Activated CD4-positive, alpha-beta memory T cell treated with anti-CD3 and anti-CD28 coated beads, Interleukin-2, amount 10 ng/mL, durations not matched to agents 7 days and 5 days (primary cell): ENCODE measurements around the gene NR1I2. TPM values are rescaled to one million over a fixed set of nuclear protein-coding genes. Genes with fewer than 3 reads are reported as not detected.

Source experiments
- CTCF ChIA-PET: fragments of 350-600 bp; sonication (Branson Sonifier 250); formaldehyde crosslinking; loops from one replicate; lab custom pipeline; 2021; ENCODE audit warnings: antibody characterized with exemption, inconsistent platforms; lab: Charles Lee
- POLR2A ChIA-PET: fragments of 350-600 bp; sonication (Branson Sonifier 250); formaldehyde crosslinking; loops from one replicate; lab custom pipeline; 2021; ENCODE audit warnings: antibody characterized with exemption; lab: Charles Lee
- DNase-seq: peaks from one replicate; pipeline ENCODE4 v3.0.0-alpha.2; 2020
- H3K27ac Mint-ChIP-seq: one replicate; pipeline ENCODE4 v1.8.0; 2021; ENCODE audit warnings: mild to moderate bottlenecking, mixed read lengths
- H3K27me3 Mint-ChIP-seq: one replicate; pipeline ENCODE4 v1.8.0; 2021; ENCODE audit warnings: mixed read lengths
- H3K36me3 Mint-ChIP-seq: one replicate; pipeline ENCODE4 v1.8.0; 2021; ENCODE audit warnings: low read depth, mixed read lengths
- H3K4me1 Mint-ChIP-seq: one replicate; pipeline ENCODE4 v1.8.0; 2021; ENCODE audit warnings: mixed read lengths
- H3K4me3 Mint-ChIP-seq: one replicate; pipeline ENCODE4 v1.8.0; 2021; ENCODE audit warnings: mild to moderate bottlenecking, mixed read lengths
- H3K9me3 Mint-ChIP-seq: one replicate; pipeline ENCODE4 v1.8.0; 2021; ENCODE audit warnings: mixed read lengths
- total RNA-seq, 2 experiments: library from RNA; stranded (reverse); gene quantifications; one replicate each; pipeline ENCODE4 v1.2.3, GENCODE V29; 2021

Gene NR1I2
- total RNA-seq, 2 experiments from 2014 or later: 0.13 to 0.20 TPM

DNA sequence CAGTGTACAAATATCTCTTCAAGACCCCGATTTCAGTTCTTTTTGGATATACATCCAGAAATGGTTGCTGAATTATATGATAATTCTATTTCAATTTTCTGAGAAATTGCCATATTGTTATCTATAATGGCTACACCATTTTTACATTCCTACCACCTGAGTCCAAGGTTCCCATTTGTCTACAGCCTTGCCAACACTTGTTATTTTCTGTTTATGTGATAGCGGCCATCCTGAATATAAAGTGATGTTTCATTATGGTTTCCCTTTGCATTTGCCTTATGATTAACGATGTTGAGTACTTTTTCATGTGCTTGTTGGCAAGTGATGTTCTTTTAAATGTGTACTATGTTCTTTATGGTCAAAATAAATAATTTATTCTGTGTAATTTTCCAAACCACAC lies 8.5 kb downstream of the NR1I2 start:
- ChIA-PET CTCF (no interaction called here), POLR2A (no interaction called here)
- Mint-ChIP-seq H3K4me3 (no peak overlapping the region), H3K36me3 (no peaks in the 10 kb centered on the region), H3K27ac (no peak overlapping the region), H3K4me1 (no peaks in the 10 kb centered on the region), H3K27me3 (peaks cover 2% of the 10 kb centered on the region), H3K9me3 (peaks cover 2% of the 10 kb centered on the region)
- no peak for DNase-seq

DNA sequence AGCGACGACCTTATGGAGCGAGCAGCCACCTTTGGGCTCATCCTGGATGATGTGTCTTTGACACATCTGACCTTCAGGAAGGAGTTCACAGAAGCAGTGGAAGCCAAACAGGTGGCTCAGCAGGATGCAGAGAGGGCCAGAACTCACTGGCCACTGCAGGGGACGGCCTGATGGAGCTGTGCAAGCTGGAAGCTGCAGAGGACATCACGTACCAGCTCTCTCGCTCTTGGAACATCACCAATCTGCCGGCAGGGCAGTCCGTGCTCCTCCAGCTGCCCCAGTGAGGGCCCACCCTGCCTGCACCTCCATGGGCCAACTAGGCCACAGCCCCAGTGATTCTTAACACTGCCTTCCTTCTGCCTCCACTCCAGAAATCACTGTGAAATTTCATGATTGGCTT lies 10.4 kb downstream of the NR1I2 start:
- H3K27me3 Mint-ChIP-seq: peaks cover 7% of the 10 kb centered on the region
- H3K4me1 Mint-ChIP-seq: no peaks in the 10 kb centered on the region
- H3K27ac Mint-ChIP-seq: no peak overlapping the region
- peaks cover 2% of the 10 kb centered on the region for H3K9me3 Mint-ChIP-seq
- no peak for DNase-seq
- CTCF ChIA-PET: no interaction called here
- POLR2A ChIA-PET: no interaction called here
- H3K4me3 Mint-ChIP-seq: no peak overlapping the region
- no peaks in the 10 kb centered on the region for H3K36me3 Mint-ChIP-seq

DNA sequence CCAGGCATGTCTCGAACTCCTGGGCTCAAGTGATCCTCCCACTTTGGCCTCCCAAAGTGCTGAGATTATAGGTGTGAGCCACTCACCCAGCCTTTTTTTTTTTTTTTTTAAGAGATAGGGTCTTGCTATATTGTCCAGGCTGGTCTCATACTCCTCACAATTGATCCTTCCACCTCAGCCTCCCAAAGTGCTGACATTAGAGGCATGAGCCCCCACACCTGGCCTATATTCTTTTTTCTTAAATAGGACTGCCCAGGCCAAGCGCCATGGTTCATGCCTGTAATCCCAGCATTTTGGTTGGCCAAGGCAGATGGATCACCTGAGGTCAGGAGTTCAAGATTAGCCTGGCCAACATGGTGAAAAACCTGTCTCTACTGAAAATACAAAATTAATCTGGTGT lies 12.5 kb downstream of the NR1I2 start:
- Mint-ChIP-seq H3K9me3 (peaks cover 2% of the 10 kb centered on the region), H3K36me3 (no peaks in the 10 kb centered on the region), H3K4me3 (no peak overlapping the region), H3K27me3 (peaks cover 14% of the 10 kb centered on the region), H3K4me1 (no peaks in the 10 kb centered on the region), H3K27ac (no peak overlapping the region)
- POLR2A ChIA-PET: no interaction called here
- DNase-seq: no peak
- CTCF ChIA-PET: no interaction called here

DNA sequence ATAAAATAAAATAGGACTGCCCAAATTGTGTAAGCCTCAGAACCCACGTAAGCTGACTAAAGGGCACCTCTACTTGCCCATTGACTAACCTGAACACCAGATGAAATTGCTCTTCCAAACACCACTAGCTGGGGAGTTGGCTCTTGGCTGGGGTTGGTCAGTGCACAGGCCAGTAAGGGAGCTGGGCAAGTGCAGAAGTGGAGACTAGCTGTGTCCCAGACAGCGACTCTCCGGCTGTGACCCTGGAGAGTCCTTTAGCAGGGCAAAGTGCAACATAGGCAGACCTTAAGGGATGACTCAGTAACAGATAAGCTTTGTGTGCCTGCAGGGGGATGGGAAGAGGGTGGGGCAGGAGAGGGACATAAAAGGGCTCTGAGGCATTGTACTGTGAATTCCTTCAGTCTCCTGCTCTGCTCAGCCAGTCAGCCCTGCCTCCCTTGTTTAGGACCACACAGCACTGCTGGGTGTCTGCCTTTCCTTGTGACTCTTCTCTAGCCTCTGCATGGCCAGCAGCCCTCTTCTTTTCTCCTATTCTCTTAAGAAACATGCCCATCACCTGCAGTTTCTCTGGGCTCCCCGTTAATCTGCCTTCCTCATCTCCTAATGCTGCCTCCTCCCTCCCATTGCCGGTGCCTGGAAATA lies 13.2 kb downstream of the NR1I2 start:
- ChIA-PET POLR2A (no interaction called here), CTCF (no interaction called here)
- no peaks in the 10 kb centered on the region for H3K36me3 Mint-ChIP-seq
- peaks cover 14% of the 10 kb centered on the region for H3K27me3 Mint-ChIP-seq
- no peaks in the 10 kb centered on the region for H3K9me3 Mint-ChIP-seq
- H3K4me1 Mint-ChIP-seq: no peaks in the 10 kb centered on the region
- DNase-seq: no peak
- H3K4me3 Mint-ChIP-seq: no peak overlapping the region
- no peak overlapping the region for H3K27ac Mint-ChIP-seq

DNA sequence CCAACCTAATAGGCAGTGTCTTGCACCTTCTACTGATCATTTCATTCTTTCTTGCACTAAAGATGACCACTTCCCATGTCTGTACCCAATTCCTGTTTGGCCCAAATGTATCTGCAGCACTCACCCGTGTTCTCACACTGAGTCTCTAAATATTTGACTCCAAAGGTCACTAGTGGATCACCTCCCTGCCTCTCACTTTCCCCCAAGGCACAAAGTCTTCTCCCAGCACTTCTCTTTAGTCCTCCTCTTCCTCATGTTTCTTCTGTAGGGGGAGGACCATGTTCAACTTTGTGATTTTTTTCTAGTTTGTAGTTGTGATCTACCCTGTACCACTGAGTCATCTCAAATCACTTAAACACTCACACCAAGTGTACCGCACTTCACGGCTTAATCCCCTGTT lies 13.9 kb downstream of the NR1I2 start:
- H3K27me3 Mint-ChIP-seq: peaks cover 14% of the 10 kb centered on the region
- no peak for DNase-seq
- no peak overlapping the region for H3K4me3 Mint-ChIP-seq
- no peaks in the 10 kb centered on the region for H3K36me3 Mint-ChIP-seq
- H3K9me3 Mint-ChIP-seq: no peaks in the 10 kb centered on the region
- H3K4me1 Mint-ChIP-seq: no peaks in the 10 kb centered on the region
- ChIA-PET CTCF (no interaction called here), POLR2A (no interaction called here)
- H3K27ac Mint-ChIP-seq: no peak overlapping the region

DNA sequence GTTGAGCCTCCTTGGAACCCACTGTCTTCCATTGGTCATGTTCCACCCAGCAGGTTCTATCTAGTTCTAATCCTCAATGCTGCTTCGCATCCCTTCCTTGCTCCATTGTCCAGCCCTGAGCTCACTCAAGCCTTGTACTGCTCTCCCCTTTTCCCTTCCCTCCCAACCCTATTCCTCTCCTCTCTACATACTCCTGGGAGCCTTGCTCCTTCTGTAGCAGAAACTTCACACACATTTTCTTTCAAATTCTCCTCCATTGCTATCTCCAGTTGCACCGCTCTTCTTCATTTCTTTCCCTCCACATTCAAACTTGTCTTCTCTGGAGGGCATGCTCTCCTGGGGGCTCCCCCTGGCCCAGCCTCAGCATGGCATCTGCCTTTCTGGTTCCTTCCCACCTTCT lies 14.5 kb downstream of the NR1I2 start:
- POLR2A ChIA-PET: no interaction called here
- no peak for DNase-seq
- CTCF ChIA-PET: no interaction called here
- H3K4me1 Mint-ChIP-seq: no peaks in the 10 kb centered on the region
- H3K27me3 Mint-ChIP-seq: peaks cover 14% of the 10 kb centered on the region
- no peaks in the 10 kb centered on the region for H3K9me3 Mint-ChIP-seq
- H3K36me3 Mint-ChIP-seq: no peaks in the 10 kb centered on the region
- H3K27ac Mint-ChIP-seq: no peak overlapping the region
- H3K4me3 Mint-ChIP-seq: no peak overlapping the region

DNA sequence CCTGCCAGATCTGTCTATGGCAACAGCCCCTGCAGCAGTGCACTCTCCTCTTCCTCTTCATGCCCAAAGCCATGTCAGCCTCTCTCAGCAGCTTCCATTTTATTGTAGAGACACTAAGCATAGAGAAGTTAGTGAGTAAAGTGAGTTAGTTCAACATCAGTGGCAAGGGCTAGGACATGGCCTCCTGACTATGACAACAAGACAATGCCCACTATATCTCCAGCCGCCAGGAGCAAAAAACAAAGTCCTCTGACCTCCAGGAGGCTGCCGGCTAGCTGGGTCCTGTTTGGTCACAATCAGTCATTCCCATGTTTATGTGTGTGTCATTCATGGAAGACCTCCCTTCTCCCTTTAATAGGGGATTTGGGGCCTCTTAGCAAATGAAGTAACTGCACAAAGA lies 14.9 kb downstream of the NR1I2 start:
- ChIA-PET CTCF (interaction anchor here (0.6 kb wide), 1 partner anchor 276 kb away, joined by 3 read pairs; no protein-coding TSS in a partner anchor), POLR2A (no interaction called here)
- peaks cover 14% of the 10 kb centered on the region for H3K27me3 Mint-ChIP-seq
- no peak overlapping the region for H3K4me3 Mint-ChIP-seq
- no peaks in the 10 kb centered on the region for H3K9me3 Mint-ChIP-seq
- no peak for DNase-seq
- H3K36me3 Mint-ChIP-seq: no peaks in the 10 kb centered on the region
- no peak overlapping the region for H3K27ac Mint-ChIP-seq
- H3K4me1 Mint-ChIP-seq: no peaks in the 10 kb centered on the region

DNA sequence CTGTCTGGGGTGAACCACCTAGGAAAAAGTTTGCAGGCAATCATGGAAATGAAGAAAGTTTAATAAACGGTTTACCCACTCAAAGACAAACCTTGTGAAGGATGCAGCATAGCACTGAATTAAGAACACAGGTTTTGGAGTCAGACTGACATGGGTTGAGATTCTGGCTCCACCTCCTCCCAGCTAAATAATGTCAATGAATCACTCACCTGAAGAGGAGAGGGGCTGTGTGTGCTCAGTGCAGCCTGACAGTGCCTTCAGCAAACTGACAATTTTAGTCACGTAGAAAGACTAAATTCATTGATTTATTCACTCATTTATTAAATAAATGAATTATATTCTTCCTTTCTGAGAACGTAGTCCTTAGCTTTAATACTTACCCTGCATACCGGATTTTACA lies 18.9 kb downstream of the NR1I2 start:
- no peaks in the 10 kb centered on the region for H3K9me3 Mint-ChIP-seq
- no peak overlapping the region for H3K27ac Mint-ChIP-seq
- no peaks in the 10 kb centered on the region for H3K4me1 Mint-ChIP-seq
- CTCF ChIA-PET: no interaction called here
- H3K27me3 Mint-ChIP-seq: peaks cover 14% of the 10 kb centered on the region
- H3K36me3 Mint-ChIP-seq: no peaks in the 10 kb centered on the region
- no peak overlapping the region for H3K4me3 Mint-ChIP-seq
- POLR2A ChIA-PET: interaction anchor here (0.8 kb wide), 1 partner anchor 19 kb away, joined by 3 read pairs; the partner anchor contains the start of gene NR1I2
- no peak for DNase-seq

DNA sequence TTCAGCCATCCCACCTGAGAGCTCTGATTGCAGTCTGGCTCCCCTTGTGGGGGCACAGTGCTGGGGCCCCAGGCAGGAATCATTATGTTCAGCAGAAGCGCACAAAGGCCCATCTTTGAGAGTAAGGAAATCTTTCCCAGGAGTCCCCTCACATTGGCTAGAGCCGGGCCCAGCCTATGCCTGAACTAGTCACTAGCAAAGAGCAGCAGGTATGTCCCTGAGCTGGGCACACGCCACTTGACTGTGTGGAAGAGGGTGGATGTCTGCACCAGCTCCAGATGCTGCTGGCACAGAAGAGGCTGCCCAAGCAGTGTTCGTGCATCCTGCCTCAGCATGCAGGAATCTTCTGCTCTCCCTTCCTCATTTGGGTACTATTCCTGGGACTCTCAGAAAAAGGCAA lies 26.3 kb downstream of the NR1I2 start:
- Mint-ChIP-seq H3K4me1 (peaks cover 10% of the 10 kb centered on the region), H3K36me3 (no peaks in the 10 kb centered on the region), H3K4me3 (no peak overlapping the region), H3K27me3 (peaks cover 4% of the 10 kb centered on the region), H3K27ac (no peak overlapping the region), H3K9me3 (no peaks in the 10 kb centered on the region)
- CTCF ChIA-PET: interaction anchor here (0.7 kb wide), 1 partner anchor 23 kb away, joined by 3 read pairs; no protein-coding TSS in a partner anchor
- POLR2A ChIA-PET: no interaction called here
- DNase-seq: no peak

DNA sequence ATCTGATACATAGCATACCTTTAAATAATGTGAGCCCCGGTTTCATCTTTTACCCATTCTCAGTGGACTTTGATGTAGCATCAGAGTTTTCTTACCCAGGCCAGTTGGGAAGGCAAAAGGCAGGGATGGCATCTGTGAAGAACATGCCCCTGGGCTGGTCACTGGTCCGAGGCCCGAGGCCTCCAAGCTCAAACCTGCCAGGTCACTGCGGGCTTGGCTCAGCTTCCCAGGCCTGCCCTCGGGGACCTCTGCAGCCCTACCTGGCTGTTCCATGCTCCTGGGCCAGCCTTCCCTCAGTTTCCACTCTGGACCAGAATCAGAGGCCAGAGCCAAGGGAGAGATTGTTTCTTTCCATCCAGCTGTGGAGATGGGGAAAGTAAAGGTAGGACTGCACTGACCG lies 26.9 kb downstream of the NR1I2 start:
- Mint-ChIP-seq H3K27ac (no peak overlapping the region), H3K36me3 (no peaks in the 10 kb centered on the region), H3K27me3 (peaks cover 4% of the 10 kb centered on the region), H3K4me1 (peaks cover 10% of the 10 kb centered on the region), H3K9me3 (no peaks in the 10 kb centered on the region), H3K4me3 (no peak overlapping the region)
- DNase-seq: no peak
- CTCF ChIA-PET: no interaction called here
- POLR2A ChIA-PET: interaction anchor here (2.7 kb wide), 1 partner anchor 286 kb away, joined by 12 read pairs; no protein-coding TSS in a partner anchor

DNA sequence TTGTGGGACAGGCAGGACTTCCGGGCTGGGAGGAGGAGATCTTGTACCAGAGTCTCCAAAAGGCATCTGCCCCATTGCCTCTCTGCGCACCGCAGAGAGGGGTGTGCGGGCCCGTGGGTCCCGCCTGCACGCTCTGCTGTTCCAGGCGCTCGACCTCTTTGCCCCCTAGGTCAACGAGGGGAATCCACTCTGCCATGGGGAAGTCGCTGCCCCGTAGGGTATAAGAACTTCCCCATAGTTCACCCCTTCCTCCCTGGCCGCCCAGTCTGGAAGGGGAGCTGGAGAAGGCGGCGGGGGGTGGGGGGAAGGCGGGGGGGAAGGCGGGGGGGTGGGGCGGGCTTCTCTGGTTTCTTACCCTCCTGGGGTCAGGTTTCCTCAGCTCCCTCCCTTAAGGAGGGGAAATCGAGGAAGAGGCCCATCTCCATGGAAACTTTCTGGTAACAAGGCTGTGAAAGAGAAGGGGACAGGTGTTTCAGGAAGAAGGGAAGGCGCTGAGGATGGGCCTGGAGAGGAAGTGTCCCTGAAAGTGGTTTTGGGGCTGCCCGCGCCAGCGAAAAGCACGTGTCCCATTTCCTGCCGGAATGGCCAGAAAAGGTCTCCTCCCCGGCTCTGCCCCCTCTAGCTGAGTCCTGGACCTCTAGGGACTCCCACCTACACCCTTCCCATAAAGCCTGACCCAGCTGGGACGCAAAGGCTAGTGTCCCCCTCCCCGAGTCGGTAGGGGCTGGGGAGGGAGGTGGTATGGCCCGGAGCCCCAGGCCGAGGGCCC lies 27.5 kb downstream of the NR1I2 start:
- ChIA-PET POLR2A (interaction anchor here (2.7 kb wide), 1 partner anchor 286 kb away, joined by 12 read pairs; no protein-coding TSS in a partner anchor), CTCF (interaction anchor here (1.2 to 1.4 kb wide), 2 partner anchors 286 to 608 kb away, joined by 3 to 6 read pairs; no protein-coding TSS in a partner anchor)
- DNase-seq: peak; percentile 20
- Mint-ChIP-seq H3K27ac (no peak overlapping the region), H3K27me3 (peaks cover 4% of the 10 kb centered on the region), H3K4me3 (peak overlapping the region; percentile 71), H3K9me3 (no peaks in the 10 kb centered on the region), H3K4me1 (peaks cover 10% of the 10 kb centered on the region), H3K36me3 (no peaks in the 10 kb centered on the region)

DNA sequence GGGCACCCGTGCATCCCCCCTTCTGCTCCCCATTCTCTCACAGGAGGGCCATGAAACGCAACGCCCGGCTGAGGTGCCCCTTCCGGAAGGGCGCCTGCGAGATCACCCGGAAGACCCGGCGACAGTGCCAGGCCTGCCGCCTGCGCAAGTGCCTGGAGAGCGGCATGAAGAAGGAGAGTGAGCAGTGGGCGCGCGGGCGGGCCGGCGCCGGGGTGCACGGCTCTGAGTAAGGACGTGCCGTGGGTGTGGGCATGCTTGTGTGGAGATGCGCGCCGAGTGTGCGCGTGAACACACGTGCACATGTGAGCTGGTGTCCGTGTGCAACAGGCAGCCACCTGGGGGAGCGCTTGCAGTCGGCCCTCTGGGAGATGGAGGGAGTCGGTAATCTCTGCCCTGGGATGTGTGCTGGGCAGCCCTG lies 28.1 kb downstream of the NR1I2 start:
- no peak overlapping the region for H3K27ac Mint-ChIP-seq
- CTCF ChIA-PET: interaction anchor here (1.2 to 1.4 kb wide), 2 partner anchors 286 to 608 kb away, joined by 3 to 6 read pairs; no protein-coding TSS in a partner anchor

DNA sequence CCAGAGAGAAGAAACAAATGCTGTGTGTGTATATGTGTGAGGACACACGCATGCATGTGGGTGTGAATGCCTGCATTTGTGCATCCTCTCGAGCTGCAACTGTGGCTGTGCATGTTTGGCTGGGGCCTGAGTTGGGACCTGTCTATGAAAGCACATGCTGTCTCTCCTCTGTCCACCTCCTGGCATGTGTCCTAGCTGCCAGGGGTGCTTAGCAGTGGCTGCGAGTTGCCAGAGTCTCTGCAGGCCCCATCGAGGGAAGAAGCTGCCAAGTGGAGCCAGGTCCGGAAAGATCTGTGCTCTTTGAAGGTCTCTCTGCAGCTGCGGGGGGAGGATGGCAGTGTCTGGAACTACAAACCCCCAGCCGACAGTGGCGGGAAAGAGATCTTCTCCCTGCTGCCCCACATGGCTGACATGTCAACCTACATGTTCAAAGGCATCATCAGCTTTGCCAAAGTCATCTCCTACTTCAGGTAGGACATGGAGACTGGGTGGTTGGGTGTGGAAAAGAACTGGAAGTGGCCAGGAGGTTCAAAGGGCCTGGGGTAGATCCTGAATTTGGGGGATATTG lies 30.7 kb downstream of the NR1I2 start:
- no peak for DNase-seq
- ChIA-PET POLR2A (no interaction called here), CTCF (no interaction called here)
- H3K27me3 Mint-ChIP-seq: peaks cover 1% of the 10 kb centered on the region
- peaks cover 10% of the 10 kb centered on the region for H3K4me1 Mint-ChIP-seq
- H3K27ac Mint-ChIP-seq: no peak overlapping the region
- H3K36me3 Mint-ChIP-seq: no peaks in the 10 kb centered on the region
- no peak overlapping the region for H3K4me3 Mint-ChIP-seq
- H3K9me3 Mint-ChIP-seq: no peaks in the 10 kb centered on the region

More for the DNA sequence above, 28.1 kb downstream of the NR1I2 start:
- POLR2A ChIA-PET: interaction anchor here (1.2 to 2.7 kb wide), 2 partner anchors 10 to 285 kb away, joined by 5 to 12 read pairs; no protein-coding TSS in a partner anchor
- Mint-ChIP-seq H3K36me3 (no peaks in the 10 kb centered on the region), H3K27me3 (peaks cover 3% of the 10 kb centered on the region), H3K4me1 (peaks cover 10% of the 10 kb centered on the region), H3K4me3 (peak overlapping the region; percentile 71), H3K9me3 (no peaks in the 10 kb centered on the region)
- DNase-seq: peak; percentile 51
